HG03139 (cell line): ENCODE results near the gene NPEPL1.

Experiments used
- ATAC-seq: cut with Tn5 transposase; IDR thresholded peaks from one replicate; pipeline ENCODE4 v1.9.1; 2021; ENCODE audit not compliant: unreplicated experiment

Gene NPEPL1

GRCh38 chr20:58700121-58700821, 7.7 kb downstream of the NPEPL1 start:
- ATAC-seq, result no peak

DNA sequence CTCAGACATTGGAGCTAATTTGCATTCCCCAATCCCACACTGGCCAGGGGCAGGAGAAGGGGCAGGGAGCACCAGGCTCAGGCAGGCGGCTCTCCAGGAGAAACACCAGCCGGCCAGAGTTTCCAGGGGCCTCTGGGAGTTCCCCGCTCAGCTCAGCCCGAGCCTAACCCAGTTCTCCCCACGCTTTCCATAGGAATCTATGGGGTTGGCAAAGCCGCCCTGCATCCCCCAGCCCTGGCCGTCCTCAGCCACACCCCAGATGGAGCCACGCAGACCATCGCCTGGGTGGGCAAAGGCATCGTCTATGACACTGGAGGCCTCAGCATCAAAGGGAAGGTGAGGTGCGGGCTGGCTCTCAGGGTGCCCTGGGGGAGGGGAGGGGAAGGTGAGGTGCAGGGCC, 8.2 kb downstream of the NPEPL1 start:
- ATAC-seq, result no peak

- ATAC-seq, result no peak
Measured at GRCh38 chr20:58701431-58702160, 9.0 kb downstream of the NPEPL1 start.

DNA sequence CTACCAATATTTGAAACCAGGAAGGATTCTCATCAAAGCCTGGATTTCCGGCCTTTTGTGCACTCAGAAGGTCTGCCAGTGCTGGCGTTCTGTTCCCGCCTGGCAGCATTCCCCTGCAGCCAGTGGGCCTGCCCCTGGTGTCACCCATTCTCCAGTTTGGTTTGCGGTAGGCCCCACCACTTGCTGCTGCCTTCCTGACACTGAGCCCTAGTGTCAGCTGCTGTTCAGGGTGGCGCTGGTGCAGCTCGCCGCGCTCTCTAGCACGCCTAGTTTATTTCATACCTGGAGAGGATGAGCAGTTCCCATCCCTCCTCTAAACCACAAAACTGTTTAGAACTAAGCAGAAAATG, 9.5 kb downstream of the NPEPL1 start:
- no peak for ATAC-seq

- no peak for ATAC-seq
Measured at GRCh38 chr20:58702859-58703648, 10.5 kb downstream of the NPEPL1 start.

DNA sequence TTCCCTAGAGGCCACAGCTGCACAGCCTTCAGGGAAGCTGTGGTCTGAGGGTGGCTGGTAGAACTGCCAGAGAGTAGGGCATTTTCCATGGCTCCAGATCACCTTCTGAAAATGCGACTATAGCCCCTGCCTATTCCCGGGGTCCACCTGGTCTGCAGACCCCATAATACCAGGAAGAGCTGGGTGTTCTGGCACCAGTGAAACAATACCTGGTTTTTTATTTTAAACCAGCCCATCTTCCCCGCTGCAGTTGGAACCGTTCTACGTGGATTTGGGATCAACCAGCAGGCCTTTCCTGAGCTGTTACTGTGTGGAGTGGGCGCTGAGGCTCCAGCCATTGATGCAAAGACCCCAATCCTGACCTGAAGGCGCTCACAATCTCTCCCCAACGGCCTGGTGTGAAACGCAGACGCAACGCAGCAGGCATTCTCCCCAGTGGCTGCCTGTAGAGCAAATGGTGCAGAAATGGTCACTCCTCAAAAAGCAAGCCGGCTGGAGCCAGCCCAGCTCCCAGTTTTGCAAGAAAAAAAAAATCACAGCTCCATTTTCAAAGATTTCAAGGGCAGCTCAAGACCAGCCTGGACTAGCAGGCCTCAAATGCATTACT, 11.3 kb downstream of the NPEPL1 start:
- ATAC-seq, result no peak

GRCh38 chr20:58705208-58705926, 12.8 kb downstream of the NPEPL1 start:
- ATAC-seq, result no peak

- ATAC-seq, result no peak
Measured at GRCh38 chr20:58706150-58706892, 13.7 kb downstream of the NPEPL1 start.

DNA sequence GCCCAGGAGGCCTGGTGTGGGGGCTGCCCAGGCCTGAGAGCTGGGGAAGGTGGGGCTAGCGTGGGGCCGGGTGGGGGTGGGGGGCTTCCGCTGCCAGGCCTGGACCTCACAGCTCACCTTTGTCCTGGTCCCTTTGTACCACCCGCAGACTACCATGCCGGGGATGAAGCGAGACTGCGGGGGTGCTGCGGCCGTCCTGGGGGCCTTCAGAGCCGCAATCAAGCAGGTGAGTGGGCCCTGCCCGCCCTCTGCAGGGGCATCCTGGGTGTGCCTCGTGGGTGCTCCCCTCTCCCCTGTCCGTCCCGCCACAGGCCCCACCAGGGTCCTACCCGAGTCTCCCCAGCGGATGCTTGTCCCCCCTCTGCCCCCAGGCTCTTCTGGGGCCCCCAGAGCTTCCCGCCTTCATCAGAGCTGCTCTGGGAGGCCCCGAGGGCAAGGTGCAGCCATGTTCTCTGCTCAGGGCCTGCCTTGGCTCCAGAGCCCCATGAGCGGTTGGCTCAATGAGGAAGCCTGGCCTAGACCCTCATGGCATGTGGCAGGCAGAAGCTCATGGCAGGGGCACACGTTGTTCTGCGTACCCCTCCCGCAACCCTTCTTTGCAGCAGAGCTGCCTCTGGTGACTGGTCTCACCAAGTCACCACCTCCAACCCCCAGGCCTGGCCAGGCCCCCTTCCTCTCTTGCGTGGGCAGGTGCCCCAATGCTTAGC, 14.5 kb downstream of the NPEPL1 start:
- no peak for ATAC-seq

DNA sequence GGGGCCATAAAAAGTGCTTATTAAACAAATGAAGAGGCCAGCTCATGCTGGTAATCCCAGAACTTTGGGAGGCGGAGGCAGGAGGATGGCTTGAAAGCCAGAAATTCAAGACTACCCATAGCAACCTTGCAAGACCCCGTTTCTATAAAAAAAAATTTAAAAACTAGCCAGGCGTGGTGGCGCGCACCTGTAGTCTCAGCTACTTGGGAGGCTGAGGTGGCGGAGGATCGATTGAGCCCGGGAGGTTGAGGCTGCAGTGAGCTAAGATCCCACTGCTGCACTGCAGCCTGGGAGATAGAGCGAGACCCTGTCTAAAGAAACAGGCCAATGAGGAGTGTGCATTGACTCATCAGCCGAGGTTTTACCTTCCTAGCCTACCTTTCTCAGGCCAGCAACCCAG, 15.2 kb downstream of the NPEPL1 start:
- ATAC-seq, result no peak

GRCh38 chr20:58708246-58708931, 15.8 kb downstream of the NPEPL1 start:
- no peak for ATAC-seq

DNA sequence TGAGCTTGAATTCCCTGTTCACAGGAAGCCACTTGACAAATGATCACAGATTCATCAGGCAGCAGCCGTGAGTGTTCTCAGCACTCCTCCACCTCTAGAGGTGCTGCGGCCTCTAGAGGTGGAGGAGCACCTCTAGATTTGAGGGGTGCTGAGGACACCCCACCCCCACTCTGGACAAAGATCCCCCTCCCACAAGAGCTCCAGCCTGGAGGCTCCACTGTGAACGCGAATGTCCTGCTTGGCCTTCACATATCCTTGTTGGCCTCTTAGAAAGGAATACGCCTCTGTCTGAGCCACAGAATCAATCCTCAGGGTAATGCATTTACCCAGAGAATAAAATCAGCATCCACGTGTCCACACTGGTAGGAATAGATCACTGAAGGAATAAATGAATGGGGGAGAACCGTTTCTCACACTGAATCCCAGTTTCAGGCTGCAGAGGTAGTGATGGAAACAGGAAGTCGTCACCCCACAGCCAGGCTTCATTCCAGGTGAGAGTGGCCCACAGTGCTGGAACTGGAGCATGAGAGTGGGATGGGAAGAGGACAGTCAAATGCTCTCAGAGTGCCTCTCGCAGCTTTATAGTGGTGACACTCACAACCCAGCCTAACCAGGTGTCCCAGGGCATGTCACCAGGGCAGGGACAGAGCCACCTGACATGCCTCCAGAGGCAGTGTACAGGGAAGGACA, 16.6 kb downstream of the NPEPL1 start:
- ATAC-seq, result no peak

DNA sequence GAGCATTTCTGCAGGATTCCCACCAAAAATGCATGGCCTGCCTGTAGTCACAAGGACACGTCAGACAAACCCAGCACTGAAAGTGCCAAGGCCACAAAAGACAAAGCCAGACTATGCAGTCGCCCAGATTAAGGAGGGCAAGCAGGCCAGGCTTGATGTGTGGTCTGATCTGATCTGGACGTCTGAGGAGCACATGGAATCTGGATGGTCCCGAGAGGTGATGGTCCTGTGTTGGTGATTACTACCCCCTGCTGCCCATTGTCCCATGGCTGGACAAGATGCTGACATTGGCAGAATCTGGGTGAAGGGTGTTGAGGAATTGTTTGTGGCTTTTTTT, 17.1 kb downstream of the NPEPL1 start:
- ATAC-seq, result no peak

GRCh38 chr20:58710481-58711265, 18.1 kb downstream of the NPEPL1 start:
- no peak for ATAC-seq

DNA sequence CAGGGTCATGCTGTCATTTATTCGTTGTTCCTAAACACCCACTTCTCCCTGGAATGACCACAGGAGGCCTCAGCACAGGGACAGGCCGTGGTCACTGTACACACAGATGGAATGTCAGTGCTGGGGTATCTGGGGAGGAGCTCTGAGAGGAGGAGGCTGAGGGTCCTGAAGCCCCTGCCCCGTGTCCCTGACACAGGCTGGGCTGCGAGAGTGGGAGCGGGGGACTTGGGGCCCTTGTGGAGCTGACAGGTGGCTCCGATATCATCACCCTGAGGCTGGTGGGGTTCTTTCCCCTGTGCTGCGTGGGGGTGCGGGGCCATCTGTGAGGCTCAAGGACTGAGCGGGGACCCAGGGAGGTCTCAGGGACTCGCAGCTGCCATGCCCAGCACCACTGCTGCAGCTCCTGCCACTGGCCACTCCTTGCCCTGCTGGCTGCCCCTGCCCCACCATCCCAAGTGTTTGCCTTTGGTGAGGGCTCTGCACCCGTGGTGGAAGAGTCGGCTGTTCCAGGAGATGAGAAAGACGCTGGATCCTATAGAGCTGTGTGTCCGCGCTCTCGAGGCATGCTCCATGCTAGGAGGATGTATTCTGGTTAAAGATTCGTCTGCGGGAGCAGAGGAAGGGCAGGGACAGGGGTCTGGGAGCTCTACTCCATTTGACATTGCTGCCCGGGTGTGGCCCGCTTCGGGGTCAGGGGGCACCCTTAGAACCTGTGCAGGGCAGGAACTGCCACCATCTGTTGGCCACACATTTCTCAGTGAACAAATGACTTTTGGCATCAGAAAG, 18.9 kb downstream of the NPEPL1 start:
- ATAC-seq, result no peak

- ATAC-seq, result no peak
Measured at GRCh38 chr20:58712151-58712791, 19.7 kb downstream of the NPEPL1 start.
